Activated CD4-positive, CD25-positive, alpha-beta regulatory T cell (primary cell): ENCODE measurements around the gene LRRIQ3.
A peak's percentile ranks its signal among the peaks of the same experiment; 100 is the strongest.
"Not testable (repeated sequence)": the region's sequence is repeated elsewhere in the genome, so short reads cannot be mapped to it uniquely, and the experiment has no call there.

ENCODE experiments used
- DNase-seq, 4 experiments: peaks; one replicate each; lab custom pipeline; 2025; lab: John Stamatoyannopoulos, UW

The LRRIQ3 gene

DNA sequence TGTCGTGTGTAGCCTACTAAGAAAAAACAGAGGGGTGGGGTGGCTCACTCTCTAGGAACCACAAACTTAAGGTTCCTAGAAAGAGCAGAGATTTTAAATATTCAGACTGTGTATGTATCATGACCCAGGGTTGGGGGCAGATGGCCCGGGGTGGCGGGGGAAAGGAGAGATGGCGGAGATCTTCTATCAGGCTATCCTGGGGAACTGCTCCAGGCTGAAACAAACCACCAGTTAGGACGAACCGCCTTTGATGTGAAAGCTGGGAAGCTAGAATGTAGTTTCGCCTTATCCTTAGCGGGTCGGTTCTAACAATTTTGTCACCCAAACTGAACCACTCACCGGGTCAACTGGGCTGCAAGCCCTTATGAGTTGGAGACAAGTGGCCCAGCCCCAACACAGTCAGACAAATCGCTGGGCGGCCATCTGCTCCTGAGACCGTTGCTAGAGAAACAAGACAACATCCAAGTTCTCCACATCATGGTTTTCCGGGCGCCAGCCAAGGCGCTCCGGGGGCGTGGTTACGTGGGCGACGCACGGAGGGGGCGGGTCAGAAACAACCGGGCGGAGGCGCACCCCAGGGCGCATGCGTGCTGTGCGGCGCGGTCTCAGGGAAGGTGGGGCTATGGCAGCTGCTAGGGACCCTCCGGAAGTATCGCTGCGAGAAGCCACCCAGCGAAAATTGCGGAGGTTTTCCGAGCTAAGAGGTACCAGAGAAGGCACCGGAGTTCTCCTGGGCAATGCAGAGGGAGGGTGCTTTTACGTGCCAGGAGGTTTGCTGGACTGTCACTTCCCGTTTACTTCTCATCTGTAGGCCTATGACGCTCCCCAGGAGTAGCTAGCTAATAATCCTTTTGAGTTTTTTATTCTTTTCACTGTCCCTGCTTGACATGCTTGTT, at the start of gene LRRIQ3, which contains the start of gene FPGT:
Gene LRRIQ3 (minus strand): TSS at position 520 of the 896 bp plus-strand sequence. CDS start 14,492 bp downstream, outside the sequence.
Gene FPGT (plus strand): TSS at position 586 of the 896 bp plus-strand sequence. CDS start 37 bp downstream, at position 623.
- DNase-seq, result peak; percentile 86 to 91 (median 88)

DNA sequence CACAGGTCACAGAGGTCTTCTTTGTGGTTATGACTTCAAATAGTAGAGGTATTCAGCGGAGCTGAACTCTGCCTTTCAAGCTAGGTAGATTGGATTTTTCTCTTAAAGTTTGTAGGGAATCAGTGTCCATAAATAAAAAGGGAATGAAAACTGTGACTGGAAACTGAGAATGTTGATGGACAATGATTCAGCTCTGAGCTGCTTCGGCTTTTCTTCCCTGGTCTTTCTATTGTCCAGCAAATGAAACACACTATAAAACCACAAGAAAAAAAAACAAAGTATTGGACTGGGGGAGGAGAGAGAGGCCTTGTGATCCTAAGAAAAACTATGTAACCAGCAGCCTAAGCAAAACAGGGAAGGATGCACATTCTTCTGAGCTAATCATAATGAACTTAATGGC, 48.3 kb upstream of the LRRIQ3 start:
- DNase-seq, result no peak

- no peak for DNase-seq
Observed at GRCh38 chr1:74245168-74245772, 47.3 kb upstream of the LRRIQ3 start.

GRCh38 chr1:74237787-74238186, 39.8 kb upstream of the LRRIQ3 start:
- no peak for DNase-seq

- DNase-seq, result no peak
Observed at GRCh38 chr1:74237035-74237434, 39.1 kb upstream of the LRRIQ3 start.

DNA sequence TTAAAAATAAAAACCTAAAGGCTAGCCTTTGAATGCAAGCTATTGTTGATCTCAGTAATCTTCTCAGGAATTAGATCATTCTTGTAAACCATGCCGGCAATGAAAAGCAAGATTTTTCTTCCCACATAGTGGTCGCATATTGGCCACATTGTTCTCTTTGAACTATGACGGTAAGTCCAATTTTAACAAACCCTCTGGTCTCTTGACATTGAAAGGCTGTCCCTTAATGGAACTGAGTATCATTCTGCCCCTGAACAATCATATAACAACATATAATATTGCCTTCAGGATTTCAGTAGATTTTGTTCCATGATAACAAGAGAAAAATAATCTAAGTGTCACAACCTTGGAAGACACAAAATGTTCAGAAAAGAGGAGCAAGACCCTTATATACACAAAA, 38.5 kb upstream of the LRRIQ3 start:
- no peak for DNase-seq

- DNase-seq, result no peak
Observed at GRCh38 chr1:74235153-74235552, 37.2 kb upstream of the LRRIQ3 start, which contains the start of gene TNNI3K. Gene TNNI3K (plus strand): TSS chr1:74235387. CDS start chr1:74235452, 65 bp downstream.

DNA sequence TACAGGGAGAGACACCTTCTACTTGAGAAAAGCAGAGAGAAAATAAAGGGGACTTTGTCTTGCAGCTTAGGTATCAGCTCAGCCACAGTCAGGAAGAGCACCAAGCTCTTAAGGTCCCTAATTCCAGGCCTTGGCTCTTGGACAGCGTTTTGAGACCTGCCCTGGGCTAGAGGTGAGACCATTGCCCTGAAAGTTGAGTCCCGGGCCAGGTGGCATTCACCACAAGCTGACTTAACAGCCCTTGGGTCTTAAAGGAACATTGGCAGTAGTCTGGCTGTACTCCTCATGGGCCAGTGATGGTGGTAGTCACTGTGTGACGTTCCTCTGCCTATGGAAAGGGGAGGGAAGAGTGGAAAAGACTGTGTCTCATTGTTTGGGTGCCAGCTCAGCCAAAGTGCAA, 25.5 kb upstream of the LRRIQ3 start:
- DNase-seq, result no peak

- DNase-seq, result no peak
Observed at GRCh38 chr1:74222701-74223100, 24.7 kb upstream of the LRRIQ3 start.

- DNase-seq, result no peak
Observed at GRCh38 chr1:74215229-74215628, 17.3 kb upstream of the LRRIQ3 start.

DNA sequence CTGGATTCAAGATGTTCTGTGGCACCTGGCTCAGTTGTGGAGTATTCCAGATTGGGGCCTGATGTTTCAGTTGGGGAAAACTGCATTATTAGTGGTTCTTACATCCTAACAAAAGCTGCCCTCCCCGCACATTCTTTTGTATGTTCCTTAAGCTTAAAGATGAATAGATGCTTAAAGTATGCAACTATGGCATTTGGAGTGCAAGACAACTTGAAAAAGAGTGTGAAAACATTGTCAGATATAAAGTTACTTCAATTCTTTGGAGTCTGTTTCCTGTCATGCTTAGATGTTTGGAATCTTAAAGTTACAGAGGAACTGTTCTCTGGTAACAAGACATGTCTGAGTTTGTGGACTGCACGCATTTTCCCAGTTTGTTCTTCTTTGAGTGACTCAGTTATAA, 7.3 kb upstream of the LRRIQ3 start:
- no peak for DNase-seq

DNA sequence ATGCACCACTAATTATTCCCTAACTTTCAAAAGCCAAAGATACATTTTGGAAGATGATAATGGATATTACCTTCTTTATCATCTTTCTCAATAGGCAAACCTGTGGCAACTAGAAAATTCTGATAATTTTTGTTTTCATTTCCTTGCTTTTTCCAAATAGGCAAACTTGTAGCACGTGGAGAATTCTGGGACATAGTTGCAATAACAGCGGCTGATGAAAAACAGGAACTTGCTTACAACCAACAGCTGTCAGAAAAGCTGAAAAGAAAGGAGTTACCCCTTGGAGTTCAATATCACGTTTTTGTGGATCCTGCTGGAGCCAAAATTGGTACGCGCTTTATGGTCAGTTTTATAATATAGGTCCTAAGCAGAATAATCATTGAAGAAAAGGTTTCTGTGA, 1.5 kb upstream of the LRRIQ3 start:
- DNase-seq, result no peak

DNA sequence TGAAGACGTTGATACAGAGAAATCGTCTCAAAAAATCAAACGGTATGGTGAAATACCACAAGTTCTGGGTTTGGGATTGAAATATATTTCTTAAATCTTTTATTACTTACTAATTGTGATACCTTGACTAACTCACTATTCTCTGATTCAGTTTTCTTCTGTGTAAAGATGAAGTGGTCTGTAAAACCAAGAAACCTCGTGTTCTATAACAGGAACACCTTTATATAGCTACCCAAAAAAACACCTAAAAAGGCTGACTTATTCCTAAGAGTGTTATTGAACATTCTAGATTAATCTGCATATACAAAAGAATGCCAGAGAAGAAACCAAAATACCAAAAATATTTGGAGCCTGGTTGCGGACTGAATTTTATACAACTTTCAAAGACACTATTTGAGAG, 721 bp downstream of the LRRIQ3 start:
- DNase-seq, result no peak

DNA sequence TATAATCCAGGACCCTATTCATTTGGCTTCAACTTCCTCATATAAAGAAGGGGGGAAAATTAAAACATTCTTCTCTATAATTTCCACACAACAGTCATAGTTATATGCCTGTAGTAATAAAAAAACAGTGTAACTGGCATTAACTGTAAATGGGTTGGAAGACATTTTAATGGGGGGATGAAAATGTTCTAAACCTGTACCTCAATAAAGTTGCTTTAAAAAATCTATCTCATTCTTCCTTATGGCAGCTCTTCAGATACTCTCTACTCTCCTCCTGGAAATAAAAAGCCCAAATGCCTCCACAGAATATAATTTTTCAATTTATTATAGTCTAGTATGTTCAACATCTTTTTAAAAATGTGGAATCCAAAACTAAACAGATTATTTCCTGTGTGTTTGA, 2.6 kb downstream of the LRRIQ3 start:
- no peak for DNase-seq

DNA sequence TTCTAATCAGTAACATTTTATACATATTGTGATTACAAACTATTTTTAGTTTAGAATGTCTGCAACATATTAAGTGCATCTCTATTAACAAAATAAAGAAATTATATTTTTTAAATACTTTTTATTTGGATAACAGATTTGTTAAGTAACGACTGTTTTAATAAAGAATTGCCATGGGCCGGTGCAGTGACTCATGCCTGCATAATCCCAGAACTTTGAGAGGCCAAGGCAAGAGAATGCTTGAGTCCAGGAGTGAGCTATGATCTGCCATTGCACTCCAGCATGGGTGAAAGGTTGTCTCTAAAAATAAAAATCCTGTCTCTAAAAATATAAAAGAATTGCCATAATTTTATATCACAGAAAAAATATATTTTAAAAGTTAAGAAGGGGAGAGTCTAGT, 4.1 kb downstream of the LRRIQ3 start:
- no peak for DNase-seq

GRCh38 chr1:74180490-74180889, 17.5 kb downstream of the LRRIQ3 start:
- DNase-seq, result no peak

GRCh38 chr1:74174423-74174822, 23.6 kb downstream of the LRRIQ3 start:
- DNase-seq, result not testable (repeated sequence)

DNA sequence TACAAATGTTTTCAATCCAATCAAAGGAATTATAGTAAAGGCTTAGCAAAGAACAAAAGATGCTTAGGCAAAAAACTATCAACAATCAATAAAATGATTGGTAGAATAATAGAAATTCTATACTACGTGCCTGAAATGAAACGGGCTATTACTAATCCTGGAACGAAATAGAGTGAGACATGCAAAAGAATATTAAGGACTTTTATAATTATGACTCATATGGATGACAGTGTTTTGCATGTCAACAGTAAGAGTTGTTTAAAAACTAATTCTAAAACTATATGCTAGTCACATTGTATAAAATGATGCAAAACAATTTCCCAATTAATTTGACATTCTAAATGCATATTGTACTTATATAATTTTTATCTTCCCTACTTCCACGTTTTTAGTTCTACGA, 35.6 kb downstream of the LRRIQ3 start:
- no peak for DNase-seq

DNA sequence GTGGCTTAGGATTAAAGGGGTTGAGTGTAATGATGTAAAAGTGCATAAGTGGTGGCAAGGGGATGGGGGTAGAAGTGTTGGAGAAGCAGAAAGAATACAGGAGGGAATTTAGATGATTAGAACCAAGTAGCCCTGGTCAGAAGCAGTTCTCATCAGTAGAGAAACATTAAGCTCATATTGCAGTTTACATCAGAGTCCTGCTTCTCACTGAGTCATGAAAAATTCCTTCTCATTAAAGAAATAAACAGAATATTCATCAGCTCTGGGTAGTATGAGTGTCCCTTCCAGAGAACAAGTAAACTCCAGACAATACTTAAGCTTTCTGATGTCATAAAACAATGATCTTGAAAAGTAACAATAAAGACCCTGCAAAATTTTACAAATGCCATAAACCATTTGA, 36.5 kb downstream of the LRRIQ3 start:
- no peak for DNase-seq

GRCh38 chr1:74160046-74160445, 37.9 kb downstream of the LRRIQ3 start:
- DNase-seq, result no peak

- no peak for DNase-seq
Observed at GRCh38 chr1:74145086-74145485, 52.9 kb downstream of the LRRIQ3 start.

- DNase-seq, result not testable (repeated sequence)
Observed at GRCh38 chr1:74117370-74117769, 80.6 kb downstream of the LRRIQ3 start.

DNA sequence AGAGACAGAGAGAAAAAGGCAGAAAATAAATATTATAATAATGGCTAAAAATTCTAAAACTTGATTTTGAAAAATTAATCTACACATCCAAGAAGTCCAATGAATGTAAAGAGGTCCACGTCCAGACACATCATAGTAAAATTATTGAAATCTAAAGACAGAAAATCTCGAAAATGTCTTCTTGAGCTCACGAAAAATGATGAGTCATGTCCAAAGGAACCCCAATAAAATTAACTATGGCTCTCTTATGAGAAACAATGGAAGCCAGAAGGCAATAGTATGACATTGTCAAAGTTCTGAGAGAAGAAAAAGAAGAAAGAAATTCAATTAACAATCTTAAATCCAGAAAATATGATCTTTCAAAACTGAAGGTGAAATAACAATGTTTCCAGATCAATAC, 84.6 kb downstream of the LRRIQ3 start:
- DNase-seq, result no peak
